Measurements from ENCODE around the gene YPEL2.
A peak's percentile ranks its signal among the peaks of the same experiment; 100 is the strongest.

Gene YPEL2

DNA sequence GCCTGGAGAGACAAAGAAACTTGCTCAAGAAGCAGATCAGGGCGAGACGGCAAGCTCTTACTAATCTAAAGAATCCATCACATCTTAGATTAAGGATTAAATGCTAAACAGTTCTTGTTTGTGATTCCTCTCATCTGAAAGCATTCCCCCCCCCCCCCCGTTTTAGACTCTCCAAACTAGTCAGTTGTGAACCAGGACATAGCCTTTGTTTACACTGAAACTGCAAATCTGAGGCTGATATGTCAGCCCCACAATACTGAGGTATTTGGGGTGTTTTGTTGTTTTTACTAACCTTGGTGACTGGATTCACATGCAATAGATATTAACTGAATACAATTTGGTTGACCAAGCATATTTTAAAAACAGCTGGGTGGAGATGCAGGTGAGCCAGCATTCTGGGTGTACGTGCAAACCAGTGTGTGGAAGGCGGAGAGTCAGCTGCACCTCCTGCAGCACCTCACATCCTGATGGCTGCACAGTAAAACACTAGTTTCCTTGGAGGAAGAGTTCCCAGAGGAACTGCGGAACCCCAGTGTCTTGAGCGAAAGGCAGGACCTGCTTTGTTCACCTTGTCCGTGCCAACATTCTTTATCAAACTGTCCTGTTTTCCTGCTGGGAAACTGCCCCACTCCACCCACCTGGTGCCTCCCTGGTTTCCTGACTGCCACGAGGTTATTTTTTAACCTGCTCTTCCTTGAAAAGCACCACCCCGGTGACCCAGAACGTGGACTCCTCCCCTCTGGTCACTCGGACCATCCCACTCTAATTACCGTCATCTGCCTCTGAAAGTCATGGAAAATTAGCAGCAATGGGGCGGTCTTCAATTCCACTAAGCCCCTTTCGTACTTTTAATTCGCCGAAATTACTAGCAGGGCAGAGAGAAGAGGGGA, 1.2 kb upstream of the YPEL2 start:
- DNase-seq = no peak

DNA sequence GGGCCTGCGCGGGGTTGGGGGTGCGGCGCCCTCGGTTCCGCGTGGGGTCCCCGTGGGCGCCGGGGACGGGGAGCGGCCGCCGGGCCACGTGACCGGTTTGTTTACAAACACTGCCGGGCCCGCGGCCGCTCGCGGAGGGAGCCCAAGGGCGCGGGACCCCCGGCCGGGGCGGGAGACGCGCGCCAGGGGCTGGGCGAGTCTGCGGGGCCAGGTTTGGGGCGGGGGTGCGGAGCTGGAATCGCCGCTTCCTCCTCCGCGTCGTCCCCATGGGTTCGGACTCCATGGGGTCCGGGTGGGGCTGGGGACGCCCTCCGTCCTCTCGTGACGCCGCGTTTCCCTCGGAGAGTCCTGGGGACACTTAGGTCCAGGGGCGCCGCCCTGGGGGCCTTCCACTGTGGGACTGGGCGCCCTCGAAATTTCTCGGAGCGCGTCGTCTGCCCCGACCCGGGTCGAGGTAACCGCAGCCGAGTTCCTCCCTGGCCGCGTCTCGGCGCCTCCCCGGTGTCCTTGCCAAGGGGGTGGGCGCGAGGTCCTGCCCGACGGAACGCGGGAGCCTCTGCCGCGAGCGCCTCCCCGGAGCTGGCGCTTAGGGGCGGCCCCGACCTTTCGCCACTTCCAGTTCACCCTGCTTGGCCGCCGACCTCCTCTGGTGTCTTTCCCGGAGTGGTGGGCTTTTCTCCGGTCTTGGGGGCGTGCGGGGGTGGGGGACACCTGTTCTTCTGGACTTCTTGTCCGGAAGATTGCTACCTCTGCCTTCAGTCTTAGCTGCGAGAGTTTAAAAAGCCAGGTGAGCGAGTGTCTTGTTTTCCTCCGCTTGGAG, 684 bp downstream of the YPEL2 start:
- DNase-seq = peak; percentile 27

DNA sequence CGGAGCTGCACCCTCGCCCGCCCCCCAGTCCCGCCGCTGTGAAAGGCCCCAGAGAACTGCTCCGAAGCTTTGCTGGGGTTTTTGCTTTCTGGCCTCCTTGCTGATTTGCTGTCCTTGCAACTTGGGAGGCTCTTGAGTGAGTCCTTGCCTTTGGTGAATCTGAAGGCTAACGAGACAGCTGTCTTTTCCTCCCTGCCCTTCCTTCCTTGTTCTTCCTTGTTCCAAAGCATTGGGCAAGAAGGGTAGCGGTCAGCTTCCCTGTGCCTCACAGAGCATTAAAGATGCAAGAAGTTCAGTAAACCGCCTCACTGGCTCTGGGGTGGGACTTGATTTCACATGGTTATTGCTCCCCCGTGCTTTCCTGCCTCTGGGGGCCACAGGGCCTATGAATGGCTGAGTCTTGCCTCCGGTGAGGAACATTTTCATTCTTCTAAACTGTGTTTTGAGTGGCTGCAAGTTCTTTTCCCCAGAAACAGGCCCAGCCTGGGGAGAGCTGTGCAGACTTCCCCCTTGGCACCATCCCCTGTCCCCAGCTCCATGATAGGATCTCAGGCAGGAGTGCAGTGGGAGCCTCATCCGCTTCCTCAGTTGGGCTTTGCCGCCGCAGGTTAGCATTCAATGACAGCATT, 1.4 kb downstream of the YPEL2 start:
- DNase-seq = no peak

DNA sequence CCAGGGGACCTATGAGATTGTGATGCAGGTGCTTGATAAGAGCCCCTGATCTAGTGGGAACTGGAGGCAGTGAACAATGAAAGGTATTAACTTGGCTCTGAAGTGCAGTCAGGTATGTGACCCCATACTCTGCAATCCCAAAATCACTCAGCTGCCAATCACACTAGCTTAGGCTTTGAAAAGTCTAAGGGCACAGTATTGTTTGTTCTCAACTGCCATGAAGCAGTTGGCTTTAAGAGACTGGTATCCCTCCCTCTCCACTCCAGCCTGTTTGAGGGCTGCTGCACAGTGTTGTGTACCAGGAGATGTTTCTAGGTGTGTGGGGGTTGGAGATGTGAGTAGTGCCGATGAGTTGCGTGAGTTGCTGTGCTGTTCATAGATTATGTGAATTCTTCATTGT, 2.4 kb downstream of the YPEL2 start:
- no peak for DNase-seq

DNA sequence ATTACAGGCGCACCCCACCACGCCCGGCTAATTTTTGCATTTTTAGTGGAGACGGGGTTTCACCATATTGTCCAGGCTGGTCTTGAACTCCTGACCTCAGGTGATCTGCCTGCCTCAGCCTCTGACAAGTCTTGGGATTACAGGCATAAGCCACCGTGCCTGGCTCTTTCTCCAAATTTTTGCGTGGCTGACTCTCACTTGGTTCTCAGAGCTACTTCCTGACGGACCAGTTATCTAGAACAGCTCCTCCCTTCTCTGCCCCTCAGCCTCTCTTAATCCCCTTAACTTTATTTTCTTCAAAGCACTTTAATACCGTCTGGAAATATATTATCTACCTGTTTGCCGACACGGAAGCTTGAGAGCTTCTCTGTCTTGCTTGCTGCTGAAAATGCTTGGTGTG, 4.2 kb downstream of the YPEL2 start:
- DNase-seq = no peak

DNA sequence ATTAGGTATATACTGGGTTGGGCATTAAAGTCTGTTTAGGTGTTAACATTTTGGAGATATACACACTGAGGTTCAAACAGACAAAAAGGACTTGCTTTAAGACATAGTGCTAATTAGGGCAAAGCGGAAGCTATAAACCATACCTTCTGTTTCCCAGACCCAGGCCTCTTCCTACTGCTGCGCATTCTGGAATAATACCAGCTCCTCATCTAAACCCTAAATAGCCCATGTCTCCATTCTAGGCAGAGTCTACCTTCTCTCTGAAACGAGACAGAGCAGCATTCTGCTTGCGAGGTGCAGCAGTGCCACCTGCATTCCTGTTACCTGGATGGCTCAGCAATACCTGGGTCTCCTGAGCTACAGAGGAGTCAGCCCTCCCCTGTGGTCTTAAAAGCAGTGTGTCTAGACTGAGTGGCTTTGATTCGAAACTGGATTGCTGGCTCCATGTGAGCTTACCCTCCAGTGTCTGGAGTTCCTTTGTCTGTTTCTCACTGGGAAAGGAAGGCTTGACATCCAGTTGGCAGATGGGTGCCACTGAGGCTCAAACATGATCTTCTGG, 6.4 kb downstream of the YPEL2 start:
- no peak for DNase-seq

DNA sequence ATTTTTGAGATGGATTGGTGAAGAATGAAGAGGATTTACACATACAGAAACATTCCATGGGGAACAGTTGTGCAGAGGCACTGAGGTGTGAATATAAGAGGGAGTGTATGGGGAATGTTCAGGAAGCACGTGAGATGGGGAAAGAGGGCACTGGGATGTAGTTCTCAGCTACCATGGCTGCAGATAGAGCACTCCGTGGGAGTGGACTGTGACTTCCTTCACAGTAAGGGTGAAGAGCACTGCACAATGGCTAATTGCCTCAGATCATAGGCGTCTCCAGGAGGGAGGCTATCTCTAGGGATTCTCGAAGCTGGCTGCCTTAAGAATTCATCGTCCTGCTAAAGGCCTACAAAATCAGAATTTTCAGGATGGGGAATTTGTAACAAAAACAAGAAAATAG, 7.0 kb downstream of the YPEL2 start:
- DNase-seq = no peak

DNA sequence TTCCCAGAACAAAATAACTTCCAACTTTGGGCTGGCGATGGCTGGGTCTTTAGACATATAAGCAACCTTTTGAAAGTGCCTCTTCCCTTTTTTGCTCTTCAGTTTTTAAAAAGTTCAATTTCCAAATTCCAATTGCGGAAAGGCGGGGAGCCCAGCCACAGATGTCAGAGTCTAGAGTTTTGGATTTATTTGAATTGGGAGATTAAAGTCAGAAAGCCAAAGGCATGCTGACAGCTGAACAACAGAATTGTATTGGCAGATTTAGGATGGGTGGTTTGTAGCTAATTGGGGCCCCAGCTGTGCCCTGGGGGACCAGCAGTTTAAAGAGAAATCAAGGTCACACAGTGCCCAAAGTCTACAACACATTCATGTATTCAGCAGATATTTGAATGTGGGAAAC, 10.5 kb downstream of the YPEL2 start:
- DNase-seq = no peak

DNA sequence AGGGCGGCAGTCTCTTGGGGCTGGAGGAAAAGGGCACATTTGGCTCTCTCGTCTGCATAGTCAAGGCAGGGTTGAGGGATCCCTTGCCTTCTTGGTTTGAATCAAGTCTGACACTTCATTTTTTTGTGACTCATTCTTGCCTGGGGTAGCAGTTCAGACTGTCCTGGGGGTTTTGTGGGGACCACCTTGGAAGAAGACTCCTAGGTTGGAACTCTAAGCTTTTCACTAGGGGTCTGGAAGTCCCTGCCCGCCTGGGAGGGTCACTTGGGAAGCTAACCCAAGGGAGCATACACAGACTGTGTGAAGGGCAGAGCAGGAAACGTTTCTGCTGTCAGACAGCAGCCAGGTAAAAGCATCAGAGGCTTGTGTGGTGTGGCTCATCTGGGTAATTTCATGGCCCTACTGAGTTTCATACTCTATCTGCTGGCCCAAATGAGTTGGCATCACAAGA, 11.3 kb downstream of the YPEL2 start:
- peak; percentile 47 for DNase-seq

DNA sequence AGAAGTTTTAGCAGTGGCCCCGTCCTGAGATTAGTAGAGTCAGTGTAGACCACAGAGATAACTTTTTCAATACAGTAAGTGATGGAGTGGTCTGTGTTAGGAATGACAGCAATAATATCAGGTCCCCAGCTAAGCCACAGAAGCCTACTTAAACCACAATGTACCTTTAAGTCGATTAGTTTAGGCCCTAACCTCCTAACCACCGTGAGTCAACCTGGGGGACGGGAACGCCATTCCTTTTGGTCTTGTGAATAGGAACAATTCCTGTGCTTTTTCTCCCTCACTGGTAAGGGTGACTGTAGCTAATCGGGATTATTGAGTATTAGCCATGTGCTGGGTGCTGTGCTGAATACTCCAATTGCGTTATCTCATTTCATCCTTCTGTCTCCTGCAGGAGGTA, 14.0 kb downstream of the YPEL2 start:
- DNase-seq = no peak

DNA sequence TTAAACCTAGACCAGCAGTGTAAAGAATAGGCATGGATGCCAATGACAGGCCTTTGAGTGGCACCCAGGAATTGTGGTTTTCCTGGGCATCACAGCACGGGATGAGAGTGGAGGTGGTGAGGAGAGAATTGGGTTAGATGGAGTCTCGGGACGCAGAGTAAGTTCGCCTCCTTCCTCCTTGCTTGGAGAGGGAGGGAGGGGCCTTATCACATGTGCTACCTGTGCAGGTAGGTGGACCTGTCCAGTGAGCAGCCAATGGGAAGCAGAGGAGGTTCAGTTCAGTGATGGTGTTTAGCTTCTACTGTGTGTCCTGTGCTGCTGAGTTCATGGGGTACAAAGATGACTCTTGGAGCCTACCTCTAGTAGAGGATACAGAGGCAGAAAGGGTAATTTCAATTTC, 14.9 kb downstream of the YPEL2 start:
- DNase-seq = no peak

DNA sequence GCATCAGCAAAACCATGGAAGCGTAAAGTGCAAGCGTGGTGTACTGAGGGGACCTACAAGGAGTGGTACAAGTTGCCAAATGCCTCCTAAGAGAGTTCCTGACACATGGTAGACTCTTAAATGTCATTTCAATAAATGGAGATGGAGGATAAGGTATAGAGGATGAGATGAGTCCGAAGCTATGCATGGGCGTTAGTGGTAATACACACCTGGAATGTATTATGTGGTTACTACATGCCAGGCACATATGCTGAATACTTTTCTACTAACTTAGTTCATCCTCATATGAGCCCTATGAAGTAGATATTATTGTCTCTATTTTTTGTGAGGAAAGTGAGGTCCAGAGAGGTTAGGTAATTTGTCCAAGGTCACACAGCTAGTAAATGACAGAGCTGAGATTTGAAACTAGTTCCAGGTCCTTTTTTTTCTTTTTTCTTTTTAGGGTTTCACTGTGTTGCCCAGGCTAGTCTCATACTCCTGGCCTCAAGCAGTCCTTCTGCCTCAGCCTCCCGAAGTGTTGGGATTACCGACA, 15.5 kb downstream of the YPEL2 start:
- DNase-seq = no peak

DNA sequence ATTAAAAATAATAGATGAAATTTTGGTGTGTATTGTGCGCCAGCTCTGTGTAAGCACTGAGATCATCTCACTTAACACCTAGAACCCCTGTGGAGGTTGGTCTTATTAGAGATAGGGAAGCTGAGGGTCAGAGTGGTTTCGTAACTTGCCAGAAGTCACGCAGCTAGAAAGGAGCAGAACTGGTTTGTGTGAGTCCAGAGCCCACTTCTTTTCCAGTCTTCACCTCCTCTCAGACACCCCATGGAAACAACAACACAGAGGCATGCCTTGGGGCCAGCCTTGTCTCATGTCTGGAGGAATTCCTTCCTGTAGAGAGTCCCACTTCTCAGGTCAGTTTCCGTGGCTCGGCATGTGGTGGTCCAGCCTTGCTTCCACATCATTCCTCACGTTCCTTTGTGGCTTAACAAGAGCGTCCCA, 16.5 kb downstream of the YPEL2 start:
- no peak for DNase-seq

DNA sequence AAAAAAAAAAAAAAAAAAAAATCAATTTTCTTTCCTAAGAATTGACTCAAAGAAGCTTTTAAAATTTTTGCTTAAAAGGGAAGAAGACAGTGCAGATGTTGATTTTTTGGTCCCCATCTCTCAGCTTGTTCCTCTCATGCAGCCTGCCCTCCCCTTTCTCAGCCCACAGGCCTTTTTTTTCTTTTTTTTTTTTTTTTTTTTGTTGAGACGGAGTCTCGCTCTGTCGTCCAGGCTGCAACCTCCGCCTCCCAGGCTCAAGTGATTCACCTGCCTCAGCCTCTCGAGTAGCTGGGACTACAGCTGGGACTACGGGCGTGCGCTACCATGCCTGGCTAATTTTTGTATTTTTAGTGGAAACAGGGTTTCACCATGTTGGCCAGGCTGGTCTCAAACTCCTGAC, 17.7 kb downstream of the YPEL2 start:
- DNase-seq = no peak

DNA sequence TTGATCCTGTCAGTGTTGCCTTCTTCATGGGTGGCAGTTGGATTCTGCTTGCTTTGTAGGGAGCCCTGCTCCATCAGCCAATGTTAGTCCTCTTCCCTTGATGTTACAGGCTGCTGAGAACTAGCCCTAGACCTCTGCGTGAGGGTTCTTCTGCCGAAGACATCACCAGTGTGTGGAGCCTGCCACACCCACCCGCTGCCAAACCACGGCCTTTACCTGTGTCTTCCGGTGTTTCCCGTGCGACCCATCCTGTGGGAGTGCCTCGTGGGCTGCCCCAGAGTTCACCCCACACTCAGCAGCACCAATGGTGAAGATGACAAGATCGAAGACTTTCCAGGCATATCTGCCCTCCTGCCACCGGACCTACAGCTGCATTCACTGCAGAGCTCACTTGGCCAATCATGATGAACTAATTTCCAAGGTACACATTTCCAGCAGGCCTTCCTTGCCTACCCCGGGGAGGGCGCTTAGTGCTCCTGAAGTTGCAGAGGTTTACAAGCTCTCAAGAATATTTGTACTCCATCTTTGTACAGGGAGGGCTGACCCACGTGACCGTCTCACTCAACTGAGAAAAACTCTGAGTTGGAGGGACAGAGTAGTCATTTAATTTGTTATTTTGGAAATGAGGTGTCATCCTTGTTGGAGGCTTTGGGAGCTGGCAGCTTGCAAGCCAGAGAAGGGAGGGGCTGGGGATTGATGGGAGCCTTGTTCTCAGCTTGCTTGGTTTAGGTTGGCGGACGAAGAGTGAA, 21.8 kb downstream of the YPEL2 start:
- DNase-seq = no peak

DNA sequence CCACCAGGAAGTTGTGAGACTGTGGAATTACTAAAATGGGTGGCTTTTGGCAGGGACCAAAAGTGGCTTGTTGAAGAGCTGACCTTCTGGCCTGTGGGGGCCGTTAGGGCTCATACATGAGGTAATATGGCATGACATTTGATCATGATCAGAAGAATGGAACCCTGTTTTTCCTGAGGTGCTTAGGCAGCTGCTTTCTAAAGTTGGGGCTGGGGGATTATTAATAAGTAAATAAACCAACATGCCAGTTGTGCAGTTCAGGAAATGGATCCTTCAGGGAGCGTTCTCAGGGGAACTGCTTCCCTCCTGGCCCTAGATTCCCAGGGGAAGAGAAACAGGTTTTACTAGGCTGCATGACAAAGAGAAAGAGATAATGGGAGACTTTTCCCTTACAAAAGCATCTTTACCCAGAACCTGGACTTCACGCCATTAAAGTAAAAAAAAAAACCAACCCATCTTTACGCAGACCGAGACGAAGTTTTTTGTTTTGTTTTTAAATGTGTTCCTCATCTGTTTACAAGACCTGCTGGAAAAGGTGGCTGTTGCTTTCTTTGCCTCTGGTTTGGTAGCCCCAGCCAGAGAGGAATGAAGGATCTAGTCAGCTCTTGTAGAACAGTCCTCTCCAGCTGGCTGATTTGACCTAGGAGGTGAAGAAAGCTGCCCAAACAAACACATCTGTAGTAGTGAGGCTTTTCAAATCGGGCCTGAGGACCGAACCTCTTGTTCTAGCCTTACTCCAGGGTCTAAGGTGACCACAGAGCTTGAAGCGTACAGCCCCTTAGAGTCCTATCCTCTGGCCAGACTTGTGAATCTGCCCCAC, 22.7 kb downstream of the YPEL2 start:
- no peak for DNase-seq

DNA sequence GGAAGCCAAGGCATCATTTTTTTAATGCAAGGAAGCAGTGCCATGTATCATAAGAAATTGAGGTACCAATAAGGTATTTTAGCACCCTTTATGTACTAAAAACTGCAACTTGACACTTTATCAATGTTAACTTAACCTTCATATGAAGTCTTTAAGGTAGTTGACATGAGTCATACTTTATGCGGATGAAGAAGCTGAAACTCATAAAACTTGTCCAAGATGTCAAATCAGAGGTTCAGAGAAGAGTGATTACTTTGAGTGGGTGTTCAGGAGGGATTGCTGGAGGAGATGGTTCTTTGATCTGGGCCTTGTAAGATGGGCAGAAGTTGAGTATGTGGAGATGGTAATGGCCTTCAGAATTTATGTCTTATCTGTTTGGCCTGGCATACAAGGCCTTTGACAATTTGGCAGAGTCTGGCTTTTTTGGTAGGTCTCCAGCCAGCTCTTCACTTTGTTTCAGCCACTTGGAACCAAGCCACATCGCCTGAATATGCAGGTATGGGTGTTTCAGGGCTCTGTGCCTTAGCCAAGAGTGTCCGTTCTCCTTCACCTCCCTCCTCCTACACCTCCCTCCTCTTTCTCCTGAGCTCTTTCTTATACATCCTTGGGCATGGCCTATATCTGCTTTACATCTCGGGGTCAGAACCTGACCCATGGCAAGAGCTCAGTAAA, 23.7 kb downstream of the YPEL2 start:
- no peak for DNase-seq

DNA sequence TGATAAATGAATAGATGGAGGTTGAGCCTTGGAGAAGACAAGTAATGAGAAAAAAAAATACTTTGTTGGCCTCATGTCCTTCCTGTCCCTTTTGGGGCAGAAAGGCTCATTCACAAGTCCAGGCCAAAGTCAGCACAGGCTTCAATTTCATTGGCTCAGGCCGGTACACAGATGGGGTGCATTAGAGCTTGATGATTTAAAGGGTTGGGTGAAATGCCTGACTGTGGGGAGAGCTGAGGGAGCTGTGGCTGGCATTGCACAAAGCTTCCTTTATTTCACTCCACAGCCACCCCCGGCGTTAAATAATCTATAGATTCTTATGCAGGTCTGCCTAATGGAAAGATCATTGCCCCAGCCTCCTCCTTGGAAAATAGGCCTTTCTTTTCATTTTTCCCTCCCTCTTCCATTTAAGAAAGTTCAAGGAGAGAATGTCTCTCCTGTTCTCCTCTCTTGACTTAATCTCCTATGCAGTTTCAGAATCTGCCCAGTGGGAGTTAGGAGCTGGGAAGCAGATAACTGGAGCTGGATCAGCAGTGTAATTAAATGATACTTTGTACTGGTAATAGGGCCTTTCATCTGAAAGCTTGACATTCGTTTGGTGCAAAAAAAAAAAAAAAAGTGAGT, 24.4 kb downstream of the YPEL2 start:
- no peak for DNase-seq

DNA sequence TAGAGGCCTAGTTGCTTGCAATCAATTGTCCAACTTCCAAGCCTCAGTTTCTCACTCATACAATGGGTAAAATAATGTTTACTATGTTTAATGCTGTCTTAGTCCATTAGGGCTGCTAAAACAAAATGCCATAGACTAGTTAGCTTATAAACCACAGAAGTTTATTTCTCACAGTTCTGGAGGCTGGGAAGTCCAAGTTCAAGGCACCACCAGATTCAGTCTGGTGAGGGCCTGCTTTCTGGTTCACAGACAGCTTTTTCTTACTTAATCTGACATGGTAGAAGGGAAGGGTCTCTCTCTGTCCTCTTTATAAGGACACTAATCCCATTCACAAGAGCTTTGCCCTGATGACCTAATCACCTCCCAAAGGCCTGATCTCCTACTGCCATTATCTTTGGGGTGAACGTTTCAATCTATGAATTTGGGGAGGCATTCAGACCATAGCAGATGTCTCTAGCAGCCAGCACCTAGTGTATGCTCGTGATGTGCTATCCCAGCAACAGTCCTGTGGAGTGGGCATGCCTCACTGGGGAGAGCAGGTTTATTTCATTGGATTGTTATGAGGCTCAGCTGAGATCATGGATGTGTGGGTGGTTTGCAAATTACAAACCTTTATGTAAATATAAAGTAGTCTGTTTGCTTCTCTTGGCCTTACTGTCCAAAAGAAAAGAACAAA, 25.2 kb downstream of the YPEL2 start:
- no peak for DNase-seq

DNA sequence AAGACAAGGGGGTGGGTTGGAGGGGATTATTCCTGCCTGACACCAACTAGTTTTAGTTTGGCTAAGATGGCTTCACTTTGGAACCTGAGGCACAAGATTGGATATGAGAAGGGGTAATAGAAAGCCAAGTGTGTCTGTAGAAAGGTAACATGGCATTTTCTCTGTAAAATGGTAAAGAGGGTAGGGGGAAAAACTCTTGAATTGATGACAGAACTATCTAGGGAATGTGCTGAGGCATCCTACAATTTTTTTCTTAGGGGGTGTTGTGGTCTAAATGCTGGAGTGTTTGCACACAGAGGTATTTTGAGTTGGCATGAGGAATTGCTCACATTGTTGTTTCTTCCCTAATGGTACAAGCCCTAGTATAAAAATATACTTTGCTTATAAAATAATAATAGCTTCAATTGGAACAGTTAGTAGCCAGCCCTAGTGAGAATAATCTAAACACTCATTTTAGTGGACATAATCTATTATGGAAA, 25.8 kb downstream of the YPEL2 start:
- no peak for DNase-seq
